ENCODE data around the gene MTG2. TPM values are rescaled to one million over a fixed set of nuclear protein-coding genes. Genes with fewer than 3 reads are reported as not detected.

MTG2 gene
- total RNA-seq, 2 donors from 2014 or later, result 28.0 to 41.8 TPM

DNA sequence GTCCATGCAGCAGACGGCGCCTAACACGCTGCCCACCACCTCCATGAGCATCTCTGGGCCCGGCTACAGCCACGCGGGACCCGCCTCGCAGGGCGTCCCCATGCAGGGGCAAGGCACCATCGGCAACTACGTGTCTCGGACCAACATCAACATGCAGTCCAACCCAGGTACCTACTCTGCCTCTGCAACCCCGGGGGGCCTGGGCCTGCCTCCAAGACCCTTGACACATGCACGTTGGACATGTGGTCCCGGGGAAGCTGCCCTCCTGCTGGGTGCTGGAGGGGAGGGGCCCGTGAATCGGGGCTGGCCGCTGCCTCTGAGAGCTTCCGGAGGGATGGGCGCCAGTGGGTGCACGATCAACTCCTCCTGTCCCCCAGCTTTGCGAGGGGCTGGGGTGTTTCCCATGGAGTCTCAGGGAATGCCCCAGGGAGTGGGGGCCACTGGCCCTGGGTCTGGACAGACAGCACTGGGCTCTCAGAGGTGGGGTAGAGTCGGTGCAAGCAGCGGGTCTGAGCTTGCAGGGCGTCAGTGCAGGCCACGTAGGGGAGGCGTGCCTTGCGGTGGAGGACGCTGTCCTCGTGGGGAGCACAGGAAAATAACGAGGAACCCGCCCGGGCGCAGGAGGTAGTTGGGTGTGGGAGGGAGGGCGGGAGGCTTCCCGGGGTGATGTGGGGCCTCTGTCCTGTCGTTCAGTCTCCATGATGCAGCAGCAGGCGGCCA is 19.9 kb upstream of the MTG2 start:
- H3K36me3 ChIP-seq, result peaks cover 45% of the 10 kb centered on the region
- H3K9me3 ChIP-seq, result no peaks in the 10 kb centered on the region
- no peak overlapping the region for H3K27ac ChIP-seq
- no peaks in the 10 kb centered on the region for H3K27me3 ChIP-seq (replicated peaks; ENCODE audit: insufficient read depth)
- TF ChIP-seq, protein P1, sequence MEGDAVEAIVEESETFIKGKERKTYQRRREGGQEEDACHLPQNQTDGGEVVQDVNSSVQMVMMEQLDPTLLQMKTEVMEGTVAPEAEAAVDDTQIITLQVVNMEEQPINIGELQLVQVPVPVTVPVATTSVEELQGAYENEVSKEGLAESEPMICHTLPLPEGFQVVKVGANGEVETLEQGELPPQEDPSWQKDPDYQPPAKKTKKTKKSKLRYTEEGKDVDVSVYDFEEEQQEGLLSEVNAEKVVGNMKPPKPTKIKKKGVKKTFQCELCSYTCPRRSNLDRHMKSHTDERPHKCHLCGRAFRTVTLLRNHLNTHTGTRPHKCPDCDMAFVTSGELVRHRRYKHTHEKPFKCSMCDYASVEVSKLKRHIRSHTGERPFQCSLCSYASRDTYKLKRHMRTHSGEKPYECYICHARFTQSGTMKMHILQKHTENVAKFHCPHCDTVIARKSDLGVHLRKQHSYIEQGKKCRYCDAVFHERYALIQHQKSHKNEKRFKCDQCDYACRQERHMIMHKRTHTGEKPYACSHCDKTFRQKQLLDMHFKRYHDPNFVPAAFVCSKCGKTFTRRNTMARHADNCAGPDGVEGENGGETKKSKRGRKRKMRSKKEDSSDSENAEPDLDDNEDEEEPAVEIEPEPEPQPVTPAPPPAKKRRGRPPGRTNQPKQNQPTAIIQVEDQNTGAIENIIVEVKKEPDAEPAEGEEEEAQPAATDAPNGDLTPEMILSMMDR (IDR thresholded peaks at IDR 0.05), result no peak
- no peak overlapping the region for H3K4me3 ChIP-seq
- ATAC-seq (ENCODE audit: insufficient number of reproducible peaks, low FRiP score, low read depth) (no peak), DNase-seq (ENCODE audit: low spot score) (no peak)
- H3K4me1 ChIP-seq (ENCODE audit: control insufficient read depth in 1 of 2, low read depth in 2 of 2), result no peaks in the 10 kb centered on the region

DNA sequence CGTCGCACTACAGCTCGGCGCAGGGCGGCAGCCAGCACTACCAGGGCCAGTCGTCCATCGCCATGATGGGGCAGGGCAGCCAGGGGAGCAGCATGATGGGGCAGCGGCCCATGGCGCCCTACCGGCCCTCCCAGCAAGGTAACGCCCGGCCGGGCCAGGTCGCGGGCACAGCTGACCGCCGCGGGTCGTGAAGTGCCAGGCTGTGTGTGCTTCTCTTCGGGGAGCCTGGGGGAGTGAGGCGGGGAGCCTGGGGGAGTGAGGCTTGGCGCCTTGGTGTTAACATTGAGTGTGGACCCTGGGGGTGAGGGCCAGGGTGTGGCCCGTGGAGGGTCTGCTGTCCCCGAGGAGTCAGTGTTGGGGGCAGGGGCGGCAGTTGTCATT is 19.4 kb upstream of the MTG2 start:
- no peaks in the 10 kb centered on the region for H3K9me3 ChIP-seq
- H3K4me3 ChIP-seq, result no peak overlapping the region
- DNase-seq (ENCODE audit: low spot score), result no peak
- TF ChIP-seq, protein P1 (IDR thresholded peaks at IDR 0.05), result no peak
- no peaks in the 10 kb centered on the region for H3K4me1 ChIP-seq (ENCODE audit: control insufficient read depth in 1 of 2, low read depth in 2 of 2)
- no peak for ATAC-seq (ENCODE audit: insufficient number of reproducible peaks, low FRiP score, low read depth)
- H3K27ac ChIP-seq, result no peak overlapping the region
- H3K27me3 ChIP-seq (replicated peaks; ENCODE audit: insufficient read depth), result no peaks in the 10 kb centered on the region
- H3K36me3 ChIP-seq, result peaks cover 45% of the 10 kb centered on the region

DNA sequence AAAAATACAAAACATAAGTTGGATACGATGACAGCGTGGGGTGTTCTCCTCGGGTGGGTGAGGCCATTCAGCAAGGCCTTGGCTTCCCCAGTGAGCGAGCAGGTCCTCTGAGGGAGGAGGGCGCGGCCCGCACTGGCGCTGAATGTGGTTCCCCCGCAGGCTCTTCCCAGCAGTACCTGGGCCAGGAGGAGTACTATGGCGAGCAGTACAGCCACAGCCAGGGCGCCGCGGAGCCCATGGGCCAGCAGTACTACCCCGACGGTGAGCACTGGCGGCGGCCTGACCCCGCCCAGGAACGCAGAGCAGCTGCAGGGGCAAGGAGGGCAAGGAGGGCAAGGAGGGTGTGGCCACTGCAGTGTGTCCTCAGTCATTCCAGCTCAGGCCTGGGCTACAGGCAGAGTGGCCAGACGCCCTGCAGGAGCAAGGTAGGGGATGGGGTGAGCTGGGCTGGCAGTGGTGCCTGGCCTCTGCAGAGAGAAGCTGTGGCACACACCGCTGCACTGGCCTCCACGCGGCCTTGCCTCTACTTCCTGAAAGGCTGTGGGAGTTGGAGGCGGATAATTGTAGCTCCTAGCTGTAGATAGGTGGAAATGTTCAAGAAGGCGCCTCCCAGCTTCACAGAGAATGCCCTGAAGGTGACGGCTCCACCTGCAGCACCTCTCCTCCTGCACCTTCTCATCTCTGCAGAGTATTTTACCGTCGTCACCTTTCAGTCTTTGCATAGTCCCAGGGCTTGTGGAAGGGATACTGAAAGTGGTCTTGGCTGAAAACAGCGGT is 18.7 kb upstream of the MTG2 start:
- H3K36me3 ChIP-seq, result peaks cover 52% of the 10 kb centered on the region
- H3K4me1 ChIP-seq (ENCODE audit: control insufficient read depth in 1 of 2, low read depth in 2 of 2), result no peaks in the 10 kb centered on the region
- H3K4me3 ChIP-seq, result no peak overlapping the region
- no peak overlapping the region for H3K27ac ChIP-seq
- DNase-seq (ENCODE audit: low spot score), result no peak
- ATAC-seq (ENCODE audit: insufficient number of reproducible peaks, low FRiP score, low read depth), result no peak
- H3K9me3 ChIP-seq, result no peaks in the 10 kb centered on the region
- TF ChIP-seq, protein P1 (IDR thresholded peaks at IDR 0.05), result no peak
- no peaks in the 10 kb centered on the region for H3K27me3 ChIP-seq (replicated peaks; ENCODE audit: insufficient read depth)

DNA sequence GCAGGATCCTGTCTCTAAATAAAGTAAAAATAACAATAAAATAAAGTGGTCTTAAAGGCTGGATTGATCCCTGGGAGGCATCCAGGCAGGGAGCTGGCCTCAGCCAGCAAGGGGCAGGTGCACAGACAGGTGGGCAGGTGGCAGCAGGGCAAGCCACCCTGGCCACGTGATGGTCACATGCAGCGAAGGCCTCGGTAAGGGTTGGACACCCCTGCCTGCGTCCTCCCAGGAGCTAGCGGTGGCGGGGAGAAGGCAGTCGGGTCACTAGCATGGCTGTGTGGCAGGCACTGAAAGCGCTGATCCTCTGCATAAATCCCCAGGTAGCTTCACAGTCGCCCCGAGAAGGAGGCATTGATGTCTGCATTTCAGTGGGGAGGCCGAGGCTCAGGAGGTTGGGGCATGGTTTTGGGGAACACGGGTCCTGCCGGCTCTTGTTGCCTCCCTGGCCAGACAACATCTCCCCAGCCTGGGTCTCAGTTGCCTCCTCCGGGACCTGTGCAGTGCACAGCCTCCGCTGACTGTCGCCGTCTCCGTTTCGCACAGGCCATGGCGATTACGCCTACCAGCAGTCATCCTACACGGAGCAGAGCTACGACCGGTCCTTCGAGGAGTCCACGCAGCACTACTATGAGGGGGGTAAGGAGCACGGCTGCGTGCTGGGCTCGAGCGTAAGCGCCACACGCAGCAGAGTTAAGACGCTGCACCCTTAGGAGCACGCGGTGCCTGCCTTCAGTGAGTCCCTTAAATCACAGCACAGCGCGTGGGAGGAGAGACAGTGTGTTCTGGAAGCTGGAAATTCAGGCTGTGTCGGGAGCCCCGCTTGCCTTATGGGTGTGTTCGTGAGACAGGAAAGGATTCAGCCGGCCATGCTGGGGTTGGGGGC is 17.7 kb upstream of the MTG2 start:
- Histone ChIP-seq H3K4me1 (ENCODE audit: control insufficient read depth in 1 of 2, low read depth in 2 of 2) (no peaks in the 10 kb centered on the region), H3K9me3 (no peaks in the 10 kb centered on the region), H3K36me3 (peaks cover 54% of the 10 kb centered on the region), H3K27me3 (replicated peaks; ENCODE audit: insufficient read depth) (no peaks in the 10 kb centered on the region), H3K4me3 (no peak overlapping the region), H3K27ac (no peak overlapping the region)
- ATAC-seq (ENCODE audit: insufficient number of reproducible peaks, low FRiP score, low read depth) (no peak), DNase-seq (ENCODE audit: low spot score) (no peak)
- TF ChIP-seq, protein P1 (IDR thresholded peaks at IDR 0.05), result no peak

Measured in thoracic aorta (tissue), 2 donors.